Caki2 (cell line): ENCODE data around the gene EDARADD. TPM values are rescaled to one million over a fixed set of nuclear protein-coding genes. Genes with fewer than 3 reads are reported as not detected.
"Not testable (repeated sequence)": the region's sequence is repeated elsewhere in the genome, so short reads cannot be mapped to it uniquely, and the experiment has no call there.

Experiments
- DNase-seq: peaks from one replicate; pipeline ENCODE4 v3.0.0-alpha.2; 2015; ENCODE audit warnings: low read depth
- in situ Hi-C: cut with HindIII; loops from 2 replicates; pipeline ENCODE4 v1.10.0; 2016; ENCODE audit warnings: low sequenced_read_pairs, low pct_unique_long_range_greater_than_20kb, mixed read lengths
- total RNA-seq: library from RNA; depleted of rRNA; stranded (reverse); fragments of >200 nt; shearing (Covaris generic); gene quantifications from 2 replicates; pipeline ENCODE4 v1.2.3, GENCODE V29; 2014; ENCODE audit warnings: low replicate concordance

EDARADD gene
- total RNA-seq, 1 experiment from 2014 or later = not detected

- in situ Hi-C loops = loop anchor here (10.0 kb wide), 1 partner anchor 113 kb away; no protein-coding TSS in a partner anchor
These were observed 103.8 kb downstream of the EDARADD start for GRCh38 chr1:236497908-236498307.

DNA sequence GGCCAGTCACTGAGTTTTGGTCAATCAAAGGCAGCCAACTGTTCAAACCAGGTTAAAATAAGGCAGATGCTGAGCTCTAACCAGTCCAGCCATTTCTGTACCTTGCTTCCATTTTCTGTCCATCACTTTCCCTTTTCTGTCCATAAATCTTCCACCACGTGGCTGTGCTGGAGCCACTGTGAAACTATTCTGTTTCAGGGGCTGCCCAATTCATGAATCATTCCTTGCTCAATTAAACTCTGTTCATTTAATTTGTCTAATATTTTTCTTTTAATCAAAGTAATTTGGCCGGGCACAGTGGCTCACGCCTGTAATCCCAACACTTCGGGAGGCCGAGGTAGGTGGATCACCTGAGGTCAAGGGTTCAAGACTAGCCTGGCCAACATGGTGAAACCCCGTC is 107.0 kb downstream of the EDARADD start:
- in situ Hi-C loops = no loop called here
- DNase-seq = no peak

More at GRCh38 chr1:236497908-236498307, 103.8 kb downstream of the EDARADD start:
- DNase-seq = no peak

DNA sequence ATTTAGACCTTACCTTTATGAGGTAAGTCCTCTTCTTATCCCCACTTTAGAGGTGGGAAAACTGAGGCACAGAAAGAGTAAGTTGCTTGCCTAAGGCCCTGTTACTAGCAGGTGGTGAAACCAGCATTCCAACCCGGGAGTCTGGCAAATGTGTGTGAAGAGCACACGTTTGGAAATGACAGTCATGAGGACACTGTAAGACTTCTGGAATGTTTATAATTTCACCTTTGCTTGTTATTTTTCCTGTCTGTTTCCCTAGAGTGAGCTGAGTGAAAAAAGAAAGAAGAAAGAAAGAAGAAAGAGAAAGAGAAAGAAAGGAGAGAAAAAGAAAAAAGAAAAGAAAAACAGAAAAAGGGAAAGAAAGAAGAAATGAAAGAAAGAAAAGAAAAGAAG is 108.5 kb downstream of the EDARADD start:
- in situ Hi-C loops = no loop called here
- peak; percentile 60 for DNase-seq

- peak; percentile 59 for DNase-seq
- in situ Hi-C loops = no loop called here
These were observed 109.0 kb downstream of the EDARADD start for GRCh38 chr1:236502972-236503639.

DNA sequence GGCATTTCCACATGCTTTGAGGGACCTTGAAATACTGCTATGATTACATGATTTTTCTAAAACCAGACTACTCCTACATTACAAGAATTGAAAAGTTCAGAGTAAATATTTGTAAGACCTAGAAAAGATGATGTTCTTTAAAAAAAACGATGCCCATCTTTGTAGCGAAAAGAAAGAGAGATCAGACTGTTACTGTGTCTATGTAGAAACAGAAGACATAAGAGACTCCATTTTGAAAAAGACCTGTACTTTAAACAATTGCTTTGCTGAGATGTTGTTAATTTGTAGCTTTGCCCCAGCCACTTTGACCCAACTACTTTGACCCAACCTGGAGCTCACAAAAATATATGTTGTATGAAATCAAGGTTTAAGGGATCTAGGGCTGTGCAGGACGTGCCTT is 110.3 kb downstream of the EDARADD start:
- in situ Hi-C loops, DNase-seq: not testable (repeated sequence)

- in situ Hi-C loops = no loop called here
- DNase-seq = no peak
These were observed 113.1 kb downstream of the EDARADD start for GRCh38 chr1:236507022-236507700.

GRCh38 chr1:236508593-236509027 is 114.5 kb downstream of the EDARADD start:
- in situ Hi-C loops = no loop called here
- DNase-seq = no peak

DNA sequence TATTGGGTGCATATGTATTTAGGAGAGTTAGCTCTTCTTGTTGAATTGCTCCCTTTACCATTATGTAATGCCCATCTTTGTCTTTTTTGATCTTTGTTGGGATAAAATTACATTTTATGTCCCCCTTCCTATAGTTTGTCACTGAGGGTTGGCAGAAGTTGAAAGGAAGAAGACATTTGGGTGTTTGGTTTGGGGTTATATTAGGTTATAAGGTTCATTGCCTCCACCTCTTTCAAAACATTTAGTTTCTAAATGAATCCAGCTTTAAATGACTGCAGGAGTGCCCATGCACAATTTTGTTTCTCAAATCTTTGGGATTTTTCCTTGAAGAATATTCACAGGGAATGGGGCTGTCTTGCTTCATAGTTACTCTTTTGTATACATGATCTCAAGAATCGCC is 115.1 kb downstream of the EDARADD start:
- no peak for DNase-seq
- in situ Hi-C loops = no loop called here

DNA sequence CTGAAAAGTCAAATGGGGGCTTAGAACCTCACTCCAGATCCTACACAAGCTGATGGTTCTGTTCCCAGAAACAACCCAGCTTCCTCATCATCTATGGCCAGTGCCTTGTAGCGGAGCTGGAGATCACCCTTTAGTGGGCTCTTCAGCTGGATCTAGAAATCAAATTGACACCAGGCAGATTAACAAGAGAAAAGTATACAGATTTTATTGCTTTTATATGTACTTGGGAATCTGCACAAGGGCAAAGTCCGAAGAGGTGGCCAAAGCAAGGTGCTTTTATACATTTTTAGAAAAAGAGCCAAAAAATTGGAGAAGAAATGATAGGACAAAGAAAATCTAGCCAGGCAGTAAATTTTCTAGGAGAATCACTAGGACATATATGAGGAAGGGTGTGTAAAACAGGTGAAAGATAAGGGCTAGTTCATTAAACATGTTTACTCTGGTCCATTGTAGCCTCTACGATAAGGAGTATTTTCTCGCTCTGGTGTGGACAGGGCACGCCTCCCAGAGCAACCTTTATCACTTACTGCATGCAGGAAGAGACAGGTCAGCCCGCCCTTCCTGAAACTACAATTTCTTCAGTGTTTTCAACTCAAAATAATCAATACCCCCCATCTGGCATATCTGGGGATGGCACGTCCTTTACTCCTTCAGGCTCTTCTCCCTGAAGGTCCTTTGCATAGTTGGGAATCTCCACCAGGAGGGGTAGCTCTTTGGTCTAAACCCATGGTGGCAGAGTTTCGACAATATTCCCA is 115.7 kb downstream of the EDARADD start:
- in situ Hi-C loops = no loop called here
- no peak for DNase-seq

GRCh38 chr1:236511735-236512418 is 117.8 kb downstream of the EDARADD start:
- in situ Hi-C loops = no loop called here
- no peak for DNase-seq

DNA sequence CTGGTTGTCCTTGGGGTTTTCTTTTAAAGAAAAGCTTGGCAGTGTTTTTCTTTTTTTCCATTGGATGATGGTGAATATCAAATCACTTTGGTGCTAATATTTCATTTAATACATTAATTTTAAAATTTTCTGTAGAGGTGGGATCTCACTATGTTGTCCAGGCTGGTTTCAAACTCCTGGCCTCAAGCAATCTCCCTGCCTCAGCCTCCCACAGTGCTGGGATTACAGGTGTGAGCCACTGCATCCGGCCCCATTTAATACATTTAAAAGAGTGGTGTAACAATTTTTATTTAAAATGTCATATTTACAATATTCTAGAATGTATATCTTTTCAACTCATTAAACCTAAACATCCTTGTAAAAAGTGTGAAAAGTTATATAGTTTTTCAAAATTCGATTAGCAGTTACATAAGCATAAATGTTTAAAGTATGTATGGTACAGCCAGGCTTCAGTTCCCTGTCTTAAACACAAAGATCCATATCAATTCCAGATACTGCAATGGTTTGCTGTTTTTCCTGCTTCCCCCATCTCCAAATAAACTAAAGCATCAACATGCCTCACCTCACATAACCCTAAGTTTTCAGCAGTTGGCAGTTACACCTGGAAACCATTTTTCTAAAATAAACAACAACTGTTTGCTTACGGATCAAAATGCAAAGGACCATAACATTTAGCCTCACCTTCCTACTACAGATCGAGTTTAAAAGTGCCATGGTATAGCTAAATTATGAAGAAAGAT is 120.8 kb downstream of the EDARADD start:
- no peak for DNase-seq
- in situ Hi-C loops = no loop called here

- DNase-seq = no peak
- in situ Hi-C loops = no loop called here
These were observed 121.4 kb downstream of the EDARADD start for GRCh38 chr1:236515443-236515958.

DNA sequence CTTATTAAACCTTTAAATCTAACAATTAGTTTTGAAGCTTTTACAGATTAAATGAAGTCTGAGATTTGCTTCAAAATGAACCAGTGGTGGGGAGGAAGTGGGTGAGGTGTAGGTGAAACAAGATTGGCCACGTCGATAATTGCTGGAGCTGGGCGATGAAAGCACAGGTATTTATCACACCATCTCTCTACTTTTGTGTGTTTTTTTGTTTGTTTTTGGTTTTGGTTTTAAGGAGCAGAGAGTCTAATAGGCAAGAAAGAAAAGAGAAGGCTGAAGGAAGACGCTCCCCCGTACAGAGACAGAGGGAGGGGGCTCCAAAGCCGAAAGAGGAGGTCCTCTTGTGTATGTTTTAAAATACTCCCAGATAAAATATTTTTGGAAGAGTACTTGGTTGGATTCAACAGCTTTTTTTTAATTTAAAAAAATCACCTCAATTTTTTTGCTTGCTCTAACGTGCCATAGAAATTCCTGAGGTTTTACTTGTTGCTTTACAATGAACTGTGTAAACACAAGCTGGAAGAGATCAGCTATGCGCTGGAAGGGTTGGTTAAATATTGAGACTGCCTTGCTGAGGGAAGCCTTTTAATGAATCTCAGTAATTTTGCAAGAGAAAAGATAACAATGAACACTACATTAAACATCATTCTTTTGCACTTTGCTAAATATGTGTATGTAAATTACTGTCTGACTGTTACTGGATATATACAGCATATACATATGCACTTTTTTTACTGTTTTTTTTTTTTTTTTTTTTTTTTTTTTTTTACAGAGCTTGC is 123.0 kb downstream of the EDARADD start:
- in situ Hi-C loops = no loop called here
- peak; percentile 66 for DNase-seq

DNA sequence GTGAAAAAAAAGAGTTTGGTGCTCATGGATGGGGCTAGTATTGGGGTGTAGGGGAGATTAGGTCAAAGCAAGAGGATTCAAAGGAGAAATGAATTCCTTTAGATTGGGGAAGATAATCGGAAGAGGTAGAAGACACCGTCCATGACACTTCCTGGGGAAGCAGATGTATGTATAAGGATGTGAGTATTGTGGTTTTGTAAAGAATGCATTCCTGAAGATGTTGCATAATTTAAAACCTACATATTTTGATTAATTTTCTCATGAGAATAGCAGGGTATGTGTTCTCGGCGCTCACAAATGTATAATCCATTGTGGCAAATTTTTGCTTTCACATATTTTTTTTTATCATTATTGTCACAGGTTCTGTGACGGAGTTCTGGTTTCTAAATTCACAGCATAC is 124.2 kb downstream of the EDARADD start:
- in situ Hi-C loops = no loop called here
- no peak for DNase-seq

GRCh38 chr1:236520445-236521005 is 126.4 kb downstream of the EDARADD start:
- DNase-seq = no peak
- in situ Hi-C loops = no loop called here

- in situ Hi-C loops = no loop called here
- DNase-seq = no peak
These were observed 129.0 kb downstream of the EDARADD start for GRCh38 chr1:236522937-236523703.
